LHCN-M2 (cell line): ENCODE results near the gene ICAM5. TPM values are rescaled to one million over a fixed set of nuclear protein-coding genes. Genes with fewer than 3 reads are reported as not detected.

Source experiments
- DNase-seq: peaks from one replicate; pipeline ENCODE4 v3.0.0-alpha.2; 2012; ENCODE audit warnings: low read depth
- total RNA-seq: library from RNA; depleted of rRNA; stranded (reverse); fragments of >200 nt; gene quantifications from 2 replicates; pipeline ENCODE4 v1.2.3, GENCODE V29; 2014; rRNA removed

ICAM5 gene
- total RNA-seq, 1 experiment from 2014 or later = 4.0 TPM

DNA sequence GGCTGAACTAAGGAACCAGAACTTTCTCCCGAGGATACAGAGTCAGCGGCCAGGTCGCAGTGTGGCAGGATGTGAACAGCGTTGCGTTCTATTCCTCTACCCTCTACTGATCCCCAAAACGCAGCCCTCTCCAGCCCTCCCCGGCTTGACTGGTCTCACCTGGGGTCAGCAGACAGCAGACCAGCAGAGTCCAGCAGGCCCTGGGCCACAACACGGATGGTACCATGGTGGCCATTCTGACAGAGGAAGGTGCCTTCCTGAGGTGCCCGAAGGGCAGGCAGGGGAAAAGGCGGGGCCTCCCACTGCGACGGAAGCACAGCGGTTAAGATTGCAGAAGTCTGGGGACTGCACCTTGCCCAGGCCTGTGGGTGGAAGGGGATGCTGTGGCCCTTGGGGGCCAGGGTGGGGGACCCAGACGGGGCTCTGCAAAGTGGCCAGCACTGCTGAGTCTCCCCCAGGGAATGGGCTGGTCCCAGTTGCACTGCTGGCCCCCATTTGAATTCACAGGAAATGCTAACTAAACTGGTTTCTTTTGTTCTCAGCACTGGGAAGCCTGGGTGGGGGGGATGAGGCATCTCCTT lies 49.7 kb downstream of the ICAM5 start, which contains the start of gene ICAM3:
Gene ICAM3, minus strand, starts transcription at position 245 of the 581 bp plus-strand sequence. Its CDS starts 10 bp downstream, at position 235.
- no peak for DNase-seq

GRCh38 chr19:10339977-10340376 lies 50.2 kb downstream of the ICAM5 start:
- no peak for DNase-seq

GRCh38 chr19:10343495-10343894 lies 53.7 kb downstream of the ICAM5 start:
- no peak for DNase-seq

GRCh38 chr19:10344780-10345179 lies 55.0 kb downstream of the ICAM5 start:
- no peak for DNase-seq

Other genes starting within 250 kb of the ICAM5 start
- gene SHFL, start 203.6 kb upstream of the ICAM5 start, total RNA-seq = 29.0 and 29.5 TPM in 2 replicates
- gene ANGPTL6, start 187.3 kb upstream of the ICAM5 start, total RNA-seq = 0.06 and 0.19 TPM in 2 replicates
- gene PPAN, start 183.6 kb upstream of the ICAM5 start, total RNA-seq = 37.8 and 41.6 TPM in 2 replicates
- gene P2RY11, start 178.3 kb upstream of the ICAM5 start, total RNA-seq = 2.8 and 3.5 TPM in 2 replicates
- gene EIF3G, start 170.1 kb upstream of the ICAM5 start, total RNA-seq = 269 and 297 TPM in 2 replicates
- gene DNMT1, start 95.0 kb upstream of the ICAM5 start, total RNA-seq = 125 and 192 TPM in 2 replicates
- 1.4 and 1.8 TPM in 2 replicates for gene S1PR2, start 58.6 kb upstream of the ICAM5 start, total RNA-seq
- 98.5 and 101 TPM in 2 replicates for gene MRPL4, start 37.7 kb upstream of the ICAM5 start, total RNA-seq
- 1.7 and 2.2 TPM in 2 replicates for gene ICAM1, start 18.8 kb upstream of the ICAM5 start, total RNA-seq
- gene ICAM4, start 3.0 kb upstream of the ICAM5 start, total RNA-seq = not detected in 2 replicates
- 1.9 and 3.4 TPM in 2 replicates for gene ZGLP1, start 19.9 kb downstream of the ICAM5 start, total RNA-seq
- gene FDX2, start 26.1 kb downstream of the ICAM5 start, total RNA-seq = 61.0 and 64.5 TPM in 2 replicates
- gene RAVER1, start 43.6 kb downstream of the ICAM5 start, total RNA-seq = 26.8 and 37.4 TPM in 2 replicates
- 6.7 and 9.0 TPM in 2 replicates for gene ICAM3, start 49.7 kb downstream of the ICAM5 start, total RNA-seq
- gene TYK2, start 90.6 kb downstream of the ICAM5 start, total RNA-seq = 78.5 and 97.8 TPM in 2 replicates
- 311 and 327 TPM in 2 replicates for gene CDC37, start 113.6 kb downstream of the ICAM5 start, total RNA-seq
- 1.9 and 2.0 TPM in 2 replicates for gene PDE4A, start 130.6 kb downstream of the ICAM5 start, total RNA-seq
- gene KEAP1, start 213.4 kb downstream of the ICAM5 start, total RNA-seq = 84.3 and 84.6 TPM in 2 replicates
- gene S1PR5, start 227.5 kb downstream of the ICAM5 start, total RNA-seq = not detected in 2 replicates